Ishikawa (cell line): ENCODE measurements around the gene TSPY10.
"Not testable (repeated sequence)": the region's sequence is repeated elsewhere in the genome, so short reads cannot be mapped to it uniquely, and the experiment has no call there.

Experiments used
- RAD21 ChIP-seq: IDR thresholded peaks from 2 replicates; pipeline ENCODE4 v1.6.1; 2012; ENCODE audit warnings: low read depth
- REST ChIP-seq: IDR thresholded peaks from 2 replicates; pipeline ENCODE4 v1.6.1; 2012; ENCODE audit warnings: low read depth, mild to moderate bottlenecking
- TCF12 ChIP-seq: IDR thresholded peaks from 2 replicates; pipeline ENCODE4 v1.6.1; 2012; ENCODE audit warnings: low read depth
- USF1 ChIP-seq: IDR thresholded peaks from 2 replicates; pipeline ENCODE4 v1.6.1; 2012
- ZBTB7A ChIP-seq: IDR thresholded peaks from 2 replicates; pipeline ENCODE4 v1.6.1; 2012; ENCODE audit warnings: low read depth

The TSPY10 gene

GRCh38 chrY:9527580-9527979 lies at the start of gene TSPY10:
Gene TSPY10, plus strand, starts transcription at chrY:9527880. Its CDS starts 46 bp downstream, at chrY:9527926.
- TF ChIP-seq USF1, ZBTB7A, RAD21: not testable (repeated sequence)

GRCh38 chrY:9486967-9487366 lies 40.7 kb upstream of the TSPY10 start, which contains the start of gene TSPY9:
Gene TSPY9, plus strand, starts transcription at chrY:9487267. Its CDS starts 46 bp downstream, at chrY:9487313.
- TF ChIP-seq REST, TCF12, USF1: not testable (repeated sequence)
